ENCODE measurements around the gene TLE2.
"Not testable (repeated sequence)": the region's sequence is repeated elsewhere in the genome, so short reads cannot be mapped to it uniquely, and the experiment has no call there.

The TLE2 gene

GRCh38 chr19:3056417-3057088 lies 27.5 kb upstream of the TLE2 start:
- no peak overlapping the region for H3K4me3 ChIP-seq (ENCODE audit: low read depth, low read length)
- TF ChIP-seq CTCF (IDR thresholded peaks at IDR 0.05; ENCODE audit: low read depth, low read length, missing control alignments), result no peak
- DNase-seq (ENCODE audit: low read depth), result no peak

GRCh38 chr19:3055741-3056416 lies 26.8 kb upstream of the TLE2 start:
- in situ Hi-C loops (cut with HindIII; ENCODE audit: low sequenced_read_pairs), result no loop called here
- TF ChIP-seq CTCF (IDR thresholded peaks at IDR 0.05; ENCODE audit: low read depth, low read length, missing control alignments), result no peak
- DNase-seq (ENCODE audit: low read depth), result no peak
- no peak overlapping the region for H3K4me3 ChIP-seq (ENCODE audit: low read depth, low read length)

More at GRCh38 chr19:3056417-3057088, 27.5 kb upstream of the TLE2 start:
- in situ Hi-C loops (cut with HindIII; ENCODE audit: low sequenced_read_pairs), result no loop called here

- TF ChIP-seq CTCF (IDR thresholded peaks at IDR 0.05; ENCODE audit: low read depth, low read length, missing control alignments), result no peak
- H3K4me3 ChIP-seq (ENCODE audit: low read depth, low read length), result no peak overlapping the region
- in situ Hi-C loops (cut with HindIII; ENCODE audit: low sequenced_read_pairs), result no loop called here
- DNase-seq (ENCODE audit: low read depth), result no peak
Measured at GRCh38 chr19:3054972-3055740, 26.1 kb upstream of the TLE2 start.

GRCh38 chr19:3054265-3054971 lies 25.3 kb upstream of the TLE2 start:
- in situ Hi-C loops (cut with HindIII; ENCODE audit: low sequenced_read_pairs), result no loop called here
- DNase-seq (ENCODE audit: low read depth), result no peak
- TF ChIP-seq CTCF (IDR thresholded peaks at IDR 0.05; ENCODE audit: low read depth, low read length, missing control alignments), result no peak
- H3K4me3 ChIP-seq (ENCODE audit: low read depth, low read length), result no peak overlapping the region

GRCh38 chr19:3053780-3054179 lies 24.7 kb upstream of the TLE2 start:
- no peak overlapping the region for H3K4me3 ChIP-seq (ENCODE audit: low read depth, low read length)
- no peak for DNase-seq (ENCODE audit: low read depth)
- in situ Hi-C loops (cut with HindIII; ENCODE audit: low sequenced_read_pairs), result no loop called here
- TF ChIP-seq CTCF (IDR thresholded peaks at IDR 0.05; ENCODE audit: low read depth, low read length, missing control alignments), result no peak

- DNase-seq (ENCODE audit: low read depth), result no peak
- no peak overlapping the region for H3K4me3 ChIP-seq (ENCODE audit: low read depth, low read length)
- in situ Hi-C loops (cut with HindIII; ENCODE audit: low sequenced_read_pairs), result no loop called here
- TF ChIP-seq CTCF (IDR thresholded peaks at IDR 0.05; ENCODE audit: low read depth, low read length, missing control alignments), result no peak
Measured at GRCh38 chr19:3053218-3053621, 24.1 kb upstream of the TLE2 start.

GRCh38 chr19:3050016-3050415 lies 20.9 kb upstream of the TLE2 start:
- H3K4me3 ChIP-seq (ENCODE audit: low read depth, low read length); DNase-seq (ENCODE audit: low read depth); in situ Hi-C loops (cut with HindIII; ENCODE audit: low sequenced_read_pairs): not testable (repeated sequence)
